ENCODE data around the gene CEP164.

DNA sequence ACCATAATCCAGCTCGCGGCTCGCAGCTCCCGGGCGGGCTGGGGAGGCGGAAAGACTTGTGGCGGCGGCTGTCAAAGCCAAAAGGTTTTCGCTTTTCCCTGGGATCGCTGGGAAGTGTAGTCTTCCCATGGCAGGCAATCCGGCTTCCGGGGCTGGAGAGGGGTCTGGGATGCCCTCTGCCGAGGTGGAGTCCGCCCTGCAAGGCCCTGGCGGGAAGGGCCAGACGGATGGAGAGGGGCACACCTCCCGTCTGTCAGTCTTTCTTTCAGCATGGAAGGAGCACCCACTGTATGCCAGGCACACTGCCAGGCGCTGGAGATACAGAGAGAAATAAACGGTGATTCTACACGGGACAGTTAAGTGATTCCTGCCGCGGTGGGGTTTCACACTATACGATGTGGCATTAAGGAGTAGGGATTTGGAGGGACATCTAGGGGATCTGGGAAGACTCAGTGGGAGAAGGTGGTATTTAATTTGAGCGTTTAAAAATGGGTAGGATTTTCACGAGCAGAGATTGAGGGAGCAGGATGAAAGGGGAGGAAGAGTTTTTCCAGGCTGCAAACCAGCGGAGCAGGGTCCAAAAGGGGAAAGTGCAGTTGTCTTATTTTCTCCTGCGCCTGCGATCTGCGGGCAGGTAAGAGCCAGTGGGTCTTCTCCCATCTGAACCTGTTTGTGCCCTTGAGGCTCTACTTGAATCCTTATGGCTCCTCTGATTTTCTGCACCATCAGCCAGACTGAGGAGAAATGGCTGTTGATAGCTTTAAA is 11.3 kb upstream of the CEP164 start, which contains the start of gene BACE1:
- TF ChIP-seq, protein P1, sequence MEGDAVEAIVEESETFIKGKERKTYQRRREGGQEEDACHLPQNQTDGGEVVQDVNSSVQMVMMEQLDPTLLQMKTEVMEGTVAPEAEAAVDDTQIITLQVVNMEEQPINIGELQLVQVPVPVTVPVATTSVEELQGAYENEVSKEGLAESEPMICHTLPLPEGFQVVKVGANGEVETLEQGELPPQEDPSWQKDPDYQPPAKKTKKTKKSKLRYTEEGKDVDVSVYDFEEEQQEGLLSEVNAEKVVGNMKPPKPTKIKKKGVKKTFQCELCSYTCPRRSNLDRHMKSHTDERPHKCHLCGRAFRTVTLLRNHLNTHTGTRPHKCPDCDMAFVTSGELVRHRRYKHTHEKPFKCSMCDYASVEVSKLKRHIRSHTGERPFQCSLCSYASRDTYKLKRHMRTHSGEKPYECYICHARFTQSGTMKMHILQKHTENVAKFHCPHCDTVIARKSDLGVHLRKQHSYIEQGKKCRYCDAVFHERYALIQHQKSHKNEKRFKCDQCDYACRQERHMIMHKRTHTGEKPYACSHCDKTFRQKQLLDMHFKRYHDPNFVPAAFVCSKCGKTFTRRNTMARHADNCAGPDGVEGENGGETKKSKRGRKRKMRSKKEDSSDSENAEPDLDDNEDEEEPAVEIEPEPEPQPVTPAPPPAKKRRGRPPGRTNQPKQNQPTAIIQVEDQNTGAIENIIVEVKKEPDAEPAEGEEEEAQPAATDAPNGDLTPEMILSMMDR (IDR thresholded peaks at IDR 0.05; ENCODE audit: low read depth, low read length), result no peak
- no peak for TF ChIP-seq POLR2A (IDR thresholded peaks at IDR 0.05; ENCODE audit: extremely low read depth, insufficient read length)
- no peak for TF ChIP-seq MAX (IDR thresholded peaks at IDR 0.05; ENCODE audit: low read depth, low read length)
